H1 (cell line): ENCODE measurements around the gene PRSS50. TPM values are rescaled to one million over a fixed set of nuclear protein-coding genes. Genes with fewer than 3 reads are reported as not detected.

ENCODE experiments used
- CTCF ChIA-PET: fragments of 300-600 bp; sonication (Branson Sonifier 250); formaldehyde crosslinking; loops from one replicate; lab custom pipeline; 2021; ENCODE audit not compliant: partially characterized antibody; lab: Charles Lee
- POLR2A ChIA-PET: fragments of 300-600 bp; sonication (Branson Sonifier 250); formaldehyde crosslinking; loops from one replicate; lab custom pipeline; 2021; ENCODE audit warnings: inconsistent platforms; ENCODE audit not compliant: partially characterized antibody; lab: Charles Lee
- DNase-seq, 2 experiments: peaks; one replicate each; pipeline versions ENCODE4 v3.0.0 to v3.0.0-alpha.2; 2010 to 2022; ENCODE audit warnings: low spot score in 2 of 2, low read depth in 1 of 2, mixed read lengths in 1 of 2
- FAIRE-seq: peaks from 2 replicates; lab custom pipeline; 2011; peaks lifted over from hg19 to GRCh38; lab: Jason Lieb, UNC
- H2AFZ ChIP-seq: 2 replicates; pipeline ENCODE4 v1.8.1; 2012; ENCODE audit warnings: low read length, inconsistent platforms
- H2AK5ac ChIP-seq: 2 replicates; pipeline ENCODE4 v1.6.1; 2013; ENCODE audit warnings: low read depth, low read length
- H2BK120ac ChIP-seq: replicated peaks from 2 replicates; pipeline ENCODE3; 2013; ENCODE audit warnings: low read depth, low read length, inconsistent platforms
- H2BK12ac ChIP-seq: 2 replicates; pipeline ENCODE4 v1.6.1; 2013; ENCODE audit warnings: low read depth, low read length
- H2BK15ac ChIP-seq: 2 replicates; pipeline ENCODE4 v1.6.1; 2013; ENCODE audit warnings: low read length
- H2BK20ac ChIP-seq: 2 replicates; pipeline ENCODE4 v1.6.1; 2013; ENCODE audit warnings: low read length
- H2BK5ac ChIP-seq: 2 replicates; pipeline ENCODE4 v1.6.1; 2013; ENCODE audit warnings: low read depth, low read length
- H3K14ac ChIP-seq: 2 replicates; pipeline ENCODE4 v1.6.1; 2013; ENCODE audit warnings: inconsistent platforms; ENCODE audit not compliant: insufficient read length
- H3K18ac ChIP-seq: 2 replicates; pipeline ENCODE4 v1.6.1; 2013; ENCODE audit warnings: low read length; ENCODE audit errors: extremely low read depth
- H3K23ac ChIP-seq: 2 replicates; pipeline ENCODE4 v1.6.1; 2013; ENCODE audit warnings: inconsistent platforms; ENCODE audit not compliant: insufficient read length
- H3K23me2 ChIP-seq: 2 replicates; pipeline ENCODE4 v1.6.1; 2013; ENCODE audit warnings: low read depth, low read length
- H3K27ac ChIP-seq: 2 replicates; pipeline ENCODE4 v1.6.1; 2011; ENCODE audit warnings: low read depth, low read length, inconsistent platforms
- H3K27me3 ChIP-seq, 4 experiments: replicated peaks in 1 of 4; 1 replicate in 1 of 4; 2 replicates in 3 of 4; pipeline versions ENCODE4 v1.6.1 to v1.8.1; 2011 to 2013; ENCODE audit warnings: low read length in 3 of 4, mild to moderate bottlenecking in 3 of 4, inconsistent platforms in 2 of 4, mixed read lengths in 2 of 4, moderate library complexity in 1 of 4; ENCODE audit not compliant: control insufficient read depth in 3 of 4, insufficient read depth in 3 of 4; ENCODE audit errors: extremely low read depth in 1 of 4
- H3K36me3 ChIP-seq, 4 experiments: 2 replicates each; pipeline versions ENCODE4 v1.6.1 to v1.8.1; 2011 to 2013; ENCODE audit warnings: mild to moderate bottlenecking in 4 of 4, low read length in 3 of 4, moderate library complexity in 2 of 4, control low read depth in 1 of 4, inconsistent platforms in 1 of 4; ENCODE audit not compliant: insufficient read depth in 4 of 4, control insufficient read depth in 2 of 4
- H3K4ac ChIP-seq: replicated peaks from 2 replicates; pipeline ENCODE3; 2013; ENCODE audit warnings: low read length, low read depth, mixed read lengths, inconsistent platforms; ENCODE audit not compliant: insufficient read length
- H3K4me1 ChIP-seq, 4 experiments: replicated peaks in 1 of 4; 1 replicate in 1 of 4; 2 replicates in 3 of 4; pipeline versions ENCODE4 v1.6.1 to v1.8.1; 2011 to 2013; ENCODE audit warnings: low read length in 3 of 4, inconsistent platforms in 2 of 4, mixed read lengths in 1 of 4; ENCODE audit not compliant: insufficient read depth in 4 of 4, control insufficient read depth in 3 of 4
- H3K4me2 ChIP-seq, 2 experiments: 2 replicates each; pipeline versions ENCODE4 v1.6.1 to v1.8.1; 2011 to 2013; ENCODE audit warnings: low read depth in 2 of 2, low read length in 2 of 2, control low read depth in 1 of 2, inconsistent platforms in 1 of 2, mild to moderate bottlenecking in 1 of 2; ENCODE audit not compliant: insufficient read depth in 1 of 2
- H3K4me3 ChIP-seq, 4 experiments: fragments of 200-600, 300-600 bp in 1 of 4; sonication (generic), shearing (Covaris generic), sonication (Bioruptor Twin) in 1 of 4; 2 replicates each; pipeline versions ENCODE4 v1.5.1 to v1.8.1; 2011 to 2016; ENCODE audit warnings: low read length in 4 of 4, low read depth in 3 of 4, control low read depth in 2 of 4, inconsistent platforms in 2 of 4, mild to moderate bottlenecking in 2 of 4, mixed read lengths in 1 of 4, moderate library complexity in 1 of 4; ENCODE audit not compliant: insufficient read depth in 2 of 4; ENCODE audit errors: extremely low read depth in 1 of 4
- H3K56ac ChIP-seq: replicated peaks from 2 replicates; pipeline ENCODE3; 2013; ENCODE audit warnings: low read depth, mild to moderate bottlenecking, mixed read lengths, low read length, inconsistent platforms; ENCODE audit not compliant: insufficient read length
- H3K79me1 ChIP-seq: 2 replicates; pipeline ENCODE4 v1.6.1; 2013; ENCODE audit warnings: low read depth, low read length, control low read depth
- H3K79me2 ChIP-seq, 2 experiments: 2 replicates each; pipeline versions ENCODE4 v1.6.1 to v1.8.1; 2012 to 2013; ENCODE audit warnings: low read length in 2 of 2, mild to moderate bottlenecking in 2 of 2, inconsistent platforms in 1 of 2; ENCODE audit not compliant: insufficient read depth in 2 of 2, control insufficient read depth in 1 of 2
- H3K9ac ChIP-seq, 4 experiments: replicated peaks in 1 of 4; 1 replicate in 1 of 4; 2 replicates in 3 of 4; pipeline versions ENCODE4 v1.6.1 to v1.8.1; 2011 to 2013; ENCODE audit warnings: low read depth in 3 of 4, low read length in 3 of 4, control low read depth in 2 of 4, mild to moderate bottlenecking in 2 of 4, moderate library complexity in 2 of 4, inconsistent platforms in 1 of 4; ENCODE audit errors: extremely low read depth in 1 of 4
- H3K9me3 ChIP-seq, 2 experiments: 2 replicates each; pipeline versions ENCODE4 v1.6.1 to v1.8.1; 2012 to 2013; ENCODE audit warnings: mild to moderate bottlenecking in 2 of 2, moderate library complexity in 2 of 2, control low read depth in 1 of 2, inconsistent platforms in 1 of 2, low read depth in 1 of 2, low read length in 1 of 2, mixed read lengths in 1 of 2; ENCODE audit not compliant: insufficient read depth in 2 of 2
- H4K20me1 ChIP-seq, 2 experiments: replicated peaks in 1 of 2; 2 replicates each; pipeline versions ENCODE3 to v1.8.1; 2011 to 2013; ENCODE audit warnings: inconsistent platforms in 2 of 2, low read length in 2 of 2, mild to moderate bottlenecking in 1 of 2; ENCODE audit not compliant: insufficient read depth in 2 of 2, control insufficient read depth in 1 of 2
- H4K5ac ChIP-seq: 2 replicates; pipeline ENCODE4 v1.6.1; 2013; ENCODE audit warnings: low read length, low read depth, mixed read lengths, inconsistent platforms; ENCODE audit not compliant: insufficient read length
- H4K8ac ChIP-seq: 2 replicates; pipeline ENCODE4 v1.8.0; 2013; ENCODE audit warnings: mild to moderate bottlenecking, moderate library complexity, low read length, inconsistent platforms; ENCODE audit not compliant: insufficient read depth; ENCODE audit errors: extremely low read depth
- H4K91ac ChIP-seq: replicated peaks from 2 replicates; pipeline ENCODE3; 2013; ENCODE audit warnings: low read length, mixed read lengths, inconsistent platforms; ENCODE audit not compliant: insufficient read length
- ATF3 ChIP-seq: IDR thresholded peaks from 2 replicates; pipeline ENCODE4 v1.6.1; 2011; ENCODE audit warnings: low read depth, mild to moderate bottlenecking, low read length; ENCODE audit not compliant: insufficient read depth
- BRCA1 ChIP-seq: IDR thresholded peaks from 2 replicates; pipeline ENCODE4 v1.6.1; 2012; ENCODE audit warnings: low read depth, low read length, improper control_type of control experiment
- EZH2 ChIP-seq: fragments of 200-600 bp; sonication (generic); IDR thresholded peaks from 2 replicates; pipeline ENCODE4 v1.7.1; 2012; ENCODE audit warnings: low read depth, mild to moderate bottlenecking, moderate library complexity, low read length, inconsistent platforms; ENCODE audit not compliant: severe bottlenecking
- HDAC6 ChIP-seq: IDR thresholded peaks from one replicate; pipeline ENCODE4 v1.7.1; 2012; ENCODE audit warnings: low read depth, mild to moderate bottlenecking, inconsistent platforms, low read length, moderate library complexity
- JUND ChIP-seq: IDR thresholded peaks from 2 replicates; pipeline ENCODE4 v1.6.1; 2011; ENCODE audit warnings: mild to moderate bottlenecking, improper control_type of control experiment, low read length
- KDM1A ChIP-seq: fragments of 200-600, 300-600 bp; sonication (generic); IDR thresholded peaks from 2 replicates; pipeline ENCODE4 v1.7.1; 2016; ENCODE audit warnings: mild to moderate bottlenecking, low read length, borderline replicate concordance
- POU5F1 ChIP-seq: IDR thresholded peaks from 2 replicates; pipeline ENCODE4 v1.6.1; 2011; ENCODE audit warnings: low read depth, mild to moderate bottlenecking, low read length, moderate library complexity
- TEAD4 ChIP-seq: IDR thresholded peaks from 2 replicates; pipeline ENCODE4 v1.6.1; 2012; ENCODE audit warnings: low read depth, low read length, inconsistent platforms, mixed read lengths
- polyA plus RNA-seq, 7 experiments: library from polyadenylated mRNA; depleted of rRNA in 3 of 7; stranded (reverse) in 5 of 7; unstranded in 2 of 7; fragments of >200 nt in 5 of 7; fragments of 200-250 nt in 2 of 7; gene quantifications; 1 replicate in 5 of 7; 2 replicates in 1 of 7; 4 replicates in 1 of 7; pipeline versions ENCODE4 v1.2.1 to v1.2.3, GENCODE V29; 2011 to 2013; ENCODE audit warnings: missing spikeins in 2 of 7, mixed read lengths in 2 of 7
- total RNA-seq: library from RNA; stranded (reverse); fragmentation: NEBNext Ultra II Directional; extraction: Animal tissue kit (Norgen Biotek cat#: 25700); gene quantifications from 2 replicates; pipeline ENCODE4 v1.2.1, GENCODE V29; 2021

PRSS50 gene
- total and polyA plus RNA-seq, 2 of the 8 experiments (the other 6 are each of a cell fraction or from before 2014, with no cell fraction given) = 0.47 to 0.71 TPM

GRCh38 chr3:46746711-46747110 lies 29.0 kb upstream of the PRSS50 start:
- Histone ChIP-seq H3K9ac (no peak overlapping the region), H3K4ac (no peak overlapping the region), H4K5ac (no peak overlapping the region), H2AFZ (no peak overlapping the region), H3K36me3 (no peaks in the 10 kb centered on the region), H3K4me2 (no peak overlapping the region), H3K27me3 (no peaks in the 10 kb centered on the region), H2BK20ac (no peak overlapping the region), H2BK12ac (no peak overlapping the region), H4K8ac (no peak overlapping the region), H2BK120ac (no peak overlapping the region), H3K4me3 (no peak overlapping the region), H4K91ac (no peak overlapping the region), H3K27ac (no peak overlapping the region), H4K20me1 (no peaks in the 10 kb centered on the region), H3K56ac (no peak overlapping the region), H2BK15ac (no peak overlapping the region), H3K14ac (no peak overlapping the region), H3K4me1 (no peaks in the 10 kb centered on the region; a peak in 1 of 7 replicates), H3K79me2 (no peaks in the 10 kb centered on the region), H3K79me1 (no peaks in the 10 kb centered on the region), H3K18ac (no peak overlapping the region), H2AK5ac (no peak overlapping the region), H3K9me3 (no peaks in the 10 kb centered on the region), H3K23me2 (no peaks in the 10 kb centered on the region; the same call in 1 of the 2 replicates), H3K23ac (no peak overlapping the region), H2BK5ac (no peak overlapping the region)
- no peak for DNase-seq
- CTCF ChIA-PET = interaction anchor here (0.6 to 1.0 kb wide), 2 partner anchors 9 to 99 kb away, joined by 4 to 5 read pairs; no protein-coding TSS in a partner anchor
- no peak for TF ChIP-seq BRCA1
- no peak for TF ChIP-seq TEAD4
- no peak for TF ChIP-seq KDM1A
- no peak for TF ChIP-seq POU5F1
- TF ChIP-seq EZH2 = no peak
- no peak for TF ChIP-seq HDAC6
- no peak for TF ChIP-seq JUND
- TF ChIP-seq ATF3 = no peak
- no peak for FAIRE-seq
- POLR2A ChIA-PET = interaction anchor here (1.1 kb wide), 1 partner anchor 27 kb away, joined by 3 read pairs; no protein-coding TSS in a partner anchor
